GM18505 (cell line): ENCODE data around the gene SLC4A7.

Experiments
- ATAC-seq: cut with Tn5 transposase; IDR thresholded peaks from one replicate; pipeline ENCODE4 v1.9.1; 2021; ENCODE audit not compliant: unreplicated experiment
- POLR2A ChIP-seq: IDR thresholded peaks from 4 replicates; pipeline ENCODE4 v1.6.1; 2011; ENCODE audit warnings: borderline replicate concordance; ENCODE audit not compliant: insufficient read depth, insufficient read length; ENCODE audit errors: extremely low read depth

The SLC4A7 gene

DNA sequence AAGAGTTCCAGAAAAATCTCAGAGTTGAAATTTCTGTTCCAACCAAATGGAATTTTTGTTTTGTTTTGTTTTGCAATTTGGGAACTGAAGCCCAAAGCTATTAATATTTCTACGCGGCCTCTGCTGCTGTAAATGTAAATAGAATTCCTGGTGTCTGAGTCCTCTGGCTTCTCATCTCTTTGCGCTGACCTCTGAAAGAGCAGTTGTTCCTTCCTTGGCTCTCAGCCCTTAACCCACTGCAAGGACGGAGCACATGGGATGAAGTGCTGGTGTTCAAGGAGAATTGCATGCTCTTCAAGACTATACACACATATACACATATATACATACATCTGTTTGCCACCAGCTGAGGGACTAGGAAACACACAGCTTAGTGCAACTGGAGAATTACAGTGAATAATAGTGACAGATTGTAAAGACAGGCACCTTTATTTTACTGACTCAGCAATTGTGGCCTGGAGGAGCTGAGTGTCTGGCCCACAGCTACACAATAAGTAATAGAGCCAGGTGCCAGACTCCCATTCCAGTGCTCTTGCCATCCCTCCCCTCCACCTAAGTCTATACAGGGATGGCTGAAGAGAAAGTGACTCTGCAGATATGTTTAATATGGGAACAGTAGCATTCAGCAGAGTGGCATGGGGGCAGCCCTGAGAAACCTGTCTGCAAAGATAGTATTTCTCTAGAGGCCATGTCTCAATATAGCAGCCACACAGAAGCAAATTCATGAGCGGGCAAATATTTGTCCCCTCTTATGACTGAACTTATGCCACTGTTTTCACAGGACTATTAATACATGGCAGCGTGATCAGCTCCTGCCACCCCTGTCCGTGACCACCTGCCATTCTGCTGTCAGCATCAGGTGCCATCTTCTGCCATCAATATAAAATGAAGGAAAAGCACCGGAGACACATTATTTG, 157.3 kb downstream of the SLC4A7 start:
- TF ChIP-seq POLR2A = no peak
- no peak for ATAC-seq

DNA sequence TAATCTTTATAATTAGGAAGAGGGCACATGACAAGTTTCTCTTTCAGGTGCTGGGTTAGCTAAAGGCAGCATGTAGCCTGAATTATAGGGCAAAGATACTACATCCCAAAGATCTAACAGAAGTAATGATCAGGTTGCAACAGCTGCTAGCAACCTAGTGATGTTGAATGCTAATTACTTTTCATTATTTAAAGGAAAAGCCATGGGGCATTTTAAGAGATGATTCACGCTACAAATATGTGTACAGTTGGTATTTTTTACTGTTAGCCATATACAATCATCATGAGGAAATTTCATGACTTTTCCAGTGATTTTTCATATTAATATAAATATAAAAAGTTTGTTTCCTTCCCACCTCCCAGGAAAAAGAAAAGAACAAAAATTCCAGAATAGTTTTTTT, 158.0 kb downstream of the SLC4A7 start:
- TF ChIP-seq POLR2A = no peak
- ATAC-seq = no peak

DNA sequence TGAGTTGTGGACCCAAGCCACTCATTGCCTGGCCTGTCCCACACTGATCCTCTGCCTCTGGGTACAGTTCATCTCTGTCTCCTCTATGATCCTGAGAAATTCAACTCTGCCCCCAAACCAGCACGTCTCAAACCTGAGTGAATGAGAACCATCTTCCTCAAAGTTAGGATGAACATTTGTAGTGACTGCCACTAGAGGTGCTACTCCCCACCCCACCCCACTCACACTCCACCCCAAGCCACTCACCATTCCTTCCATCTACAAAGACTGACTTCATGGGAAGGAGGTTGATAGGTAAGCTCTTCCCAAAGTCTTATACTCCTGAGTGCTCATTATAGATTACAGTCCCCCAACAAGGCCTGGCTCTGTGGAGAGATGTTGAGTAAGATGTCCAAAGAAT, 158.8 kb downstream of the SLC4A7 start:
- ATAC-seq = peak; percentile 64

DNA sequence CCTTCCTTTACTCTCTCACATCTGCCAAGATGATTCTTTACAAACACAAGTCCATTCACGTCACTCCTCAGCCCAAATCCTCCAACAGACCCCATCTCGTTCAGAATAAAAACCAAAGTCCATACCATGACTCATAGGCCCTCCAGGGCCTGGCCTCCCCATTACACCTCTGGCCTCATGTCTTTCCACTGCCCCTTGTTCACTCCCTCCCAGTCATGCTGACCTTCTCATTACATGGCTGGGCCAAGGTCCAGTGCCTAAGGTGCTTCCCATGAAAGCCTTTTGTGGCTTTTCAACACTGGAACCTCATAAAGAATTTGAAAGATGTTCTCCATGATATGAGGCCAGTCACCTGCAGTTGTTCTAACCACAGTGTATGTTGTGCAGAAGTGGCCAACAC, 159.5 kb downstream of the SLC4A7 start:
- no peak for ATAC-seq
- TF ChIP-seq POLR2A = no peak

More for the DNA sequence above, 158.8 kb downstream of the SLC4A7 start:
- TF ChIP-seq POLR2A = no peak

DNA sequence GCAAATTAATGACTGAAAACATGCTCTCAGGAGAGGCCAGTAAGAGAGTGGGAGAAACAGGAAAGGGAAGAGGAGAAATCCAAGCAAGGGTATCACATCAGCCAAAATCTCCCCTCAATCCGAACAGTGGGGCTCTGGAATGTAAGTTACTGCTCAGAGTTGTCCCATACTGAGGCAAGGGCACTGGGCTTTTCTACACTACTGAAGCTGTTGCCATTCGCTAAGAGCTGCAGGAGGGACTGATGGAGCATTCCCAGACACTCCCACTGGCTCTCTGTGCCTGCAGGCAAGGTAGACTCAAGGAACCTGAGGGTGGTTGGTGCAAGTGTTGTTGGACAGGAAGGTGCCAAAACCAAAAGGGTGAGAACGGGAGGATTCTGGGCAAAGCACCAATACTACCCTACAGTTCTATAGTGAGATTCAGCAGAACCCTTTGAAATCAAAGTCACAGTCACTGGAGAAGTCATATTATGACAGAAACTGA, 161.1 kb downstream of the SLC4A7 start:
- no peak for TF ChIP-seq POLR2A
- no peak for ATAC-seq
